ENCODE measurements around the gene DOCK4. TPM values are rescaled to one million over a fixed set of nuclear protein-coding genes. Genes with fewer than 3 reads are reported as not detected.

Gene DOCK4
- total and polyA plus RNA-seq, 7 donors: 3.0 to 28.5 (median 14.1) TPM

GRCh38 chr7:111833466-111833865, 372.7 kb downstream of the DOCK4 start:
- intact Hi-C loops (cut with DNase I): no loop called here
- no peaks in the 10 kb centered on the region for H3K9me3 ChIP-seq
- H3K27ac ChIP-seq: no peak overlapping the region
- H3K27me3 ChIP-seq: no peaks in the 10 kb centered on the region
- no peak for DNase-seq
- no peaks in the 10 kb centered on the region for H3K4me1 ChIP-seq
- no peaks in the 10 kb centered on the region for H3K36me3 ChIP-seq
- TF ChIP-seq POLR2AphosphoS5 (IDR thresholded peaks at IDR 0.05) (no peak), POLR2A (IDR thresholded peaks at IDR 0.05) (no peak), CTCF (IDR thresholded peaks at IDR 0.05) (no peak), EP300 (IDR thresholded peaks at IDR 0.05) (no peak)
- no peak overlapping the region for H3K4me3 ChIP-seq

- no peaks in the 10 kb centered on the region for H3K4me1 ChIP-seq
- H3K4me3 ChIP-seq: no peak overlapping the region
- no peaks in the 10 kb centered on the region for H3K9me3 ChIP-seq
- intact Hi-C loops (cut with DNase I): no loop called here
- H3K27me3 ChIP-seq: no peaks in the 10 kb centered on the region
- no peaks in the 10 kb centered on the region for H3K36me3 ChIP-seq
- WGBS, 2 donors: 95 to 96% methylated on average over 5 of the region's 5 CpGs
- TF ChIP-seq CTCF (IDR thresholded peaks at IDR 0.05) (no peak), POLR2AphosphoS5 (IDR thresholded peaks at IDR 0.05) (no peak), POLR2A (IDR thresholded peaks at IDR 0.05) (no peak), EP300 (IDR thresholded peaks at IDR 0.05) (no peak)
- H3K27ac ChIP-seq: no peak overlapping the region
- no peak for DNase-seq
These were observed 374.0 kb downstream of the DOCK4 start for GRCh38 chr7:111832174-111832573.

GRCh38 chr7:111829221-111829620, 377.0 kb downstream of the DOCK4 start:
- Histone ChIP-seq H3K27ac (no peak overlapping the region), H3K27me3 (no peaks in the 10 kb centered on the region), H3K4me1 (no peaks in the 10 kb centered on the region), H3K36me3 (no peaks in the 10 kb centered on the region), H3K4me3 (no peak overlapping the region), H3K9me3 (no peaks in the 10 kb centered on the region)
- no peak for TF ChIP-seq CTCF (IDR thresholded peaks at IDR 0.05)
- no peak for TF ChIP-seq POLR2A (IDR thresholded peaks at IDR 0.05)
- TF ChIP-seq EP300 (IDR thresholded peaks at IDR 0.05): no peak
- no peak for TF ChIP-seq POLR2AphosphoS5 (IDR thresholded peaks at IDR 0.05)
- no peak for DNase-seq
- 92 to 94% methylated on average over 2 of the region's 2 CpGs for WGBS, 2 donors
- intact Hi-C loops (cut with DNase I): no loop called here

GRCh38 chr7:111827863-111828504, 378.2 kb downstream of the DOCK4 start:
- Histone ChIP-seq H3K4me1 (no peaks in the 10 kb centered on the region), H3K27me3 (no peaks in the 10 kb centered on the region), H3K27ac (no peak overlapping the region), H3K36me3 (no peaks in the 10 kb centered on the region), H3K9me3 (no peaks in the 10 kb centered on the region), H3K4me3 (no peak overlapping the region)
- intact Hi-C loops (cut with DNase I): no loop called here
- DNase-seq: no peak
- TF ChIP-seq POLR2A (IDR thresholded peaks at IDR 0.05) (no peak), EP300 (IDR thresholded peaks at IDR 0.05) (no peak), CTCF (IDR thresholded peaks at IDR 0.05) (no peak), POLR2AphosphoS5 (IDR thresholded peaks at IDR 0.05) (no peak)
- 15 to 74% methylated on average over 1 of the region's 1 CpG for WGBS, 2 donors

- no peak for TF ChIP-seq CTCF (IDR thresholded peaks at IDR 0.05)
- intact Hi-C loops (cut with DNase I): no loop called here
- H3K27me3 ChIP-seq: no peaks in the 10 kb centered on the region
- no peak overlapping the region for H3K27ac ChIP-seq
- H3K4me1 ChIP-seq: no peaks in the 10 kb centered on the region
- no peak overlapping the region for H3K4me3 ChIP-seq
- no peaks in the 10 kb centered on the region for H3K9me3 ChIP-seq
- no peak for DNase-seq
- WGBS, 2 donors: 93 to 94% methylated on average over 2 of the region's 2 CpGs
- H3K36me3 ChIP-seq: peaks cover 0 to 6% (median 0%) of the 10 kb centered on the region in 4 donors
These were observed 381.2 kb downstream of the DOCK4 start for GRCh38 chr7:111825046-111825445.
